DMS153 (cell line): ENCODE results near the gene C10orf143.

Experiments used
- DNase-seq: peaks from one replicate; lab custom pipeline; 2025; lab: John Stamatoyannopoulos, UW

C10orf143 gene

DNA sequence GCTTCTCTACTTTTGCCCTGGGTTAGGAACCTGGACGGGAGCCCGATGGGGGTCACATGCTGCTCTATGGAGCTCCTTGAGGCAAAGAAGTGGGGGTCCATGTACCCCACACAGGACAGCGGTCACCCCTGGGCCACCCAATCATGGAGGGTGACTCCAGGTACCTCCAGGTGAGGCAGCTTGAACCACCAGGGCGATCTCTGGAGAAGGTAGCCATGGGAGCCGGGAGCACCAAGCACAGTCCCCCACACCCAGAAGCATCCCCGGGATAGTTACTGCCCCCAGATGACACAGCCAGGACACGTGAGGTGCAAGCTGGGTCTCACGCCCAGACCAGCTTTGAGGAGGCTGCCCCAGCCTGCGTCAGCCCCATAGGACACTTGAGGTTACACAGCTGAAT is 58.4 kb downstream of the C10orf143 start:
- no peak for DNase-seq

DNA sequence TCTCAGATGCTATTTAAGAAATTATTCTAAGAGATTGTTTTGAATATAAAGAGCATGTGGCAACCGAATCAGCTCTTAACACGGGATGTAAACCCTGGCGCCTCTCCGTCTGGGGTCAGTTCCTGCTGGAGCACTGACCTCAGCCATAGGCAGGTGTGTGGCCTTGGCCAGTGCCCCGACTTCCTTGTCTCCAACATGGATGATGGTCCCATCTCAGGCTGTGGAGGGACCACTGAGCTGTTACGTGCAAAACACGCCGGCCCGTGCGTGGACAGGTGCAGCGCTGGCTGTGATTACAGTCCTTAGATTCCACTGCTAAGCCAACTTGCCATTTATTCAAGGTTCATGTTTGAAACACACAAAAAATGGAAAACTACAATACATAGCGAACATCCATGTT is 59.9 kb downstream of the C10orf143 start:
- no peak for DNase-seq

GRCh38 chr10:130049987-130050386 is 60.6 kb downstream of the C10orf143 start:
- no peak for DNase-seq

- no peak for DNase-seq
These were observed 61.4 kb downstream of the C10orf143 start for GRCh38 chr10:130049244-130049643.

DNA sequence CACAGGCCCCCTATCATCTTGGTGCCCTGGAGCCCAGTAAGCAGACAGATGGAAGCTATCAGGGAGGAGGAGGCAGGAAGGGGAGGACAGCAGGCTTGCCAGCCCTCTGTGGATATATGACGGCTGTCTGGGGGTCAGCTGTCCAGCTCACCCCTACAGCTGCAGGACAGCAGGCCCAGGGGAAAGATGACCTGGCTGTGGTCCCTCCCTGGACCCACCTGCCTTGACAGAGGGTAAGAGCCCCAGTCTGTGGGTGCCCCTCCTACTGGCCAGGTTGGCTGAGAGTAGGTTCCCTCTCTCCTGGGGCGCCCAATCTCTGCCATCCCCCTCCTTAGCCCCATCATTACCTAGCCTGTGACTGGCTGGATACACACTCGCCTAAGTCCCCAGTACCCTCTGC is 62.5 kb downstream of the C10orf143 start:
- no peak for DNase-seq

GRCh38 chr10:130047336-130047735 is 63.3 kb downstream of the C10orf143 start:
- no peak for DNase-seq

DNA sequence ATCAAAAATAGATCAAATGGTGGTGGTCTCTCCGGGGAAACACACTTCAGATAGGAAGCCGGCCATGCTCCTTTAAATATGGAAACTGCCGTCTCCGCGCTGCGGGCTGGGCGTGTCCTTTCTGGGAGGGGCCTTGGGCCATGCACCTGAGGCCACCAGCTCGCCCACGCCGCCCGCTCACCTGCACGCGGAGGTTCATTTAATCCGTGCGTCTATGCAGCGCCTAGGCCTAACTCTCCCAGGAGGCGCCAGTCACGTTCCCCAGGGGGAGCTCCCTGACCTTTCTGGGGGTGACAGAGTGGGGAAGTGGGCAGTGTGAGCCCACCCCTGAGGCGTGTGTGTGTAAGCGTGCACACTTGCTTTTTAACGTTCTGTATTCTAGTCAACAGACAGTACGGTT is 64.0 kb downstream of the C10orf143 start:
- DNase-seq: no peak

DNA sequence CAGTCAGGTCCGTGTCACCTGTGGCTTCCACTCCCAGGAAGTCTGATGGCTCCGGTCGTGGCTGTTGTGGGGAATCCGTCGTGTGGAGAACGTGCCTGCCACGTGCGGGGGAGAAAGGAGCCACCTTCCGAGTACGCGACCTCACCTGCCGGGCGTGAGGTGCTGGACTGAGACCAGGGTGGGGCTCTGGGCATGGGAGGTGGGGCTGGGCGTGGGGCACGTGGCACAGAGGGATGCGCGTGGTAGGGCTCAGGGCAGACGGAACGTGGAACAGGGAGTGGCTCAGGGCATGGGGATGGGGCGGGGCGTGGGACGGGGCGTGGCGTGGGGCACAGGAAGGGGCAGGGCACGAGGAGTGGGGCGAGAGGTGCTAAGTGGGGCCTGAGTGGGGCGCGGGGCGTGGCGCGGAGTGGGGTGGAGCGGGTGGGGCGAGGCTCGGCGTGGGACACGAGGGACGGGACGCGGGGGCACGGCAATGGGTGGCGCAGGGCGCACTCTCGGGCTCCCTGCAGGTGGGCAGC is 64.8 kb downstream of the C10orf143 start:
- no peak for DNase-seq

DNA sequence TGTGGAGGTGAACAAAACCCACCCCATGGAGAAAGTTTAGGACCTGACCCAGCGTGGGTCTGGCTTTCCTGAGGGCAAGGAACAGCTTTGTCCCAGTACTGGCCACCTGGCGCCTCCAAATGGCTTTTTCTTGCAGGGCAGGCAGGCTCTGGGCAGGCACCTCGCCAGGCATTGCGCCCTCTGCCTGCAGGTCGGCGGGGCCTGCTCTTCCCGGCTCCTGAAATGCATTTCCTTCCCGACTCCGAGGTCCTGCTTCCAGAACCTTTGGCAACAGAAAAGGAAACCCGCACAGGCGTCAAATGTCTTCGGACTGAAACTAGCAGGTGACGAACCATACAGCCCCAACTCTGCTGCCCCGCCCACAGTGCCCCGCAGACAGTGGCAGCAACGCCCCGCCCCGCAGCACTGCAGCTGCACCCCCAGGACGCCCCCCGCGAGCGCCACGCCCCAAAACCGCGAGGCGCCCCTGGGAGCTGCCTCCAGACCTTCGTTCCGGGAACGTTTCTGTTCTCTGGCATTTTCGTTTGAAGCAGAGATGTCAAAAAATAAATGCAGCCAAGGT is 65.5 kb downstream of the C10orf143 start:
- no peak for DNase-seq

GRCh38 chr10:130044067-130045061 is 66.3 kb downstream of the C10orf143 start:
- DNase-seq: no peak

- DNase-seq: no peak
These were observed 67.1 kb downstream of the C10orf143 start for GRCh38 chr10:130043491-130043890.

- no peak for DNase-seq
These were observed 68.2 kb downstream of the C10orf143 start for GRCh38 chr10:130042381-130042780.

- no peak for DNase-seq
These were observed 68.9 kb downstream of the C10orf143 start for GRCh38 chr10:130041451-130042371.

DNA sequence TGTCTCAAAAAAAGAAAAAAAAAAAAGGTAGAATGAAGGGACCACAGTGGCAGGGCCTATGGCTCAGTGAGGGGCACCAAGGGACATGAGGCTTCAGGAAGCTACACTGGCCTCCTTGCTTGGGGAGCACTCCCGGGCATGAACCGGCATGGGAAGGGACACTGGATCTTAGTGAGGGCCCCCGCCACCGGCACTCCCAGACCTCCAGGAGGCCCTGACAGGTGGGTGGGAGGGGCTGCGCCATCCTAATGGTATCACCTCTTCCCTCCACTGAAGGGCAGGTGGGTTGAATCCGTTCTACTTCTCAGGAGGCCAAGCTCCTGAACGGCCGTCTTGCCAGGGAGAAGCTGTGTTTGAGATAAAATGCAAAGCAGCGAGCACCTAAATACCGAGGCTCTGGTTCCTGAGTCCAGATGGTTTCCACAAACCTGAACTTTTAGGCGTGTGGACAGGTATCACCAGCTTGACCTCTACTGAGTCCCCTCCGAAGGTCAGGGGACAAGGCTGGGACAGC is 69.8 kb downstream of the C10orf143 start:
- no peak for DNase-seq

DNA sequence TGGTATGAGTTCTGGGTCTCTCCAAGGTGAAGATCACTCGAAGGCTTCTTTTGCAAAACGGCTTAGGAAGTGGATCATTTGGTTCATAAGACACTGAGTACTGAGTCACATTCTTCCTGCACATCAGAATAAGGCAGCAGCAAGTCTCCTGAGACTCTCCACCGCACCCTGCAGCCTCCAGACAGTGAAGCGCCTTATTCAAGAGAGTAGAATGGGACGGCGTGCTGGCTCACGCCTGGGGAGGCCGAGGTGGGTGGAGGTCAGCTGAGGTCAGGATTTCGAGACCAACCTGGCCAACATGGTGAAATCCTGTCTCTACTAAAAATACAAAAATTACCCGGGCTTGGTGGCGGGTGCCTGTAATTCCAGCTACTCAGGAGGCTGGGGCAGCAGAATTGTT is 70.3 kb downstream of the C10orf143 start:
- DNase-seq: no peak

DNA sequence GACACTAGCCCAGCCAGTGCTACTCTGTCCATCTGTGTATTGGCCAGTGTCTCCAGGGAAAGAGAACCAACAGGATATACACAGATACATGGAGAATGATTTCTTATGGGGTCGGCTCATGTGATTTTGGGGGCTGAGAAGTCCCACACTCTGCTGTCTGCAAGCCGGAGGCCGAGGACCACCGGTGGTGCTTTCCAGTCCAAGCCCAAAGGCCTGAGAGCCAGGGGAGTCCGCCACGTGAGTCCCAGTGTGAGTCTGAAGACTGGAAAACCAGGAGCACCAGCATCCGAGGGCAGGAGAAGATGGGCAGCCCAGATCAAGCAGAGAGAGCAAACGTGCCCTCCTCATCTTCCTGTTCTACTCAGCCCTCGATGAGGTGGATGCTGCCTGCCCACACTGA is 71.5 kb downstream of the C10orf143 start:
- DNase-seq: no peak

DNA sequence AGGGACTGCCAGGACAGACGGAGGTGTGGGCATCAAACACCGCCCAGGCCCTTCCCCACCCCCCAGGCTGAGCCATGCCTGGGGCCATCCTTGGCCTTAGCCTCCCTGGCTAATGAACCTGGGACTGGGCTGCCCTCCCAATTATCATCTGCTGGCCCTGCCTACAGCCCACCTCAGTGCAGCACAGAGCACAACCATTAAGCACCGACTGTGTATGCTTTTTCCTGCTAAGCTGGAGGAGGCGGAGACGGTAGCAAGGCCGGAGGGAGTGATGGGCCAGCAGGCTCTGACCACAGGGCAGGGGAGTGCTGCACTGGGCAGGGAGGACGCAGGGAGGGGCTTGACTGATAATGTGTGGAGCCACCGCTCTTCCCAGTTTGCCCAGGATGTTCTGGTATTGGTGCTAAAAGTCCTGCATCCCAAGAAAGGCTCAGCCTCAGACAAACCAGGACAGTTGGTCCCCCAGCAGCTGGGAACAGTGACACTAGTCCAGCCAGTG is 72.0 kb downstream of the C10orf143 start:
- no peak for DNase-seq

DNA sequence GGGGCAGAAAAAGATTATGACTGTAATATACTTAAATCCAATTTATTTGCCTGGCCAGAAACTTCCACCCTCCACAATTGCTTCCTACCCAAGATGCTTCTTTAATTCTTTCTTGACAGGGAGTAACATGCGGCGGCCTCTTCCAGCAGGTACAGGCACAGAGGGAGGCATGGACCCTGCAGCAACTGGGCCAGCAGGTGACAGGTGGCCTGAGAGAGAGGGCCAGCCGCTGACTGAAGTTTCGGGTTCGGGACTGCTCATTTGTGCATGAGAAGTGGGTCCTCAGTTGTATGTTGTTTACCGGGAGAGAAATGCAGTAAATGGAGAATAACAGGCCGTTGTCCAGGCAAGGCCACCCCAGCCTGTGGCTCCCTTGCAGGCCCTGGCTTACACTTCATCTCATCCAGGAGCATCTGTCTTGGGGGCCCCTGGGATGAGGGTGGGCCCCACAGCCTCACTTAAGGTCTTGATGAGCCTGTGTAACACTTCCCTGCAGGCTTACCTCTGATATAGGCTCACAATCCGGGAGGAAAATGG is 72.5 kb downstream of the C10orf143 start:
- no peak for DNase-seq

- no peak for DNase-seq
These were observed 73.4 kb downstream of the C10orf143 start for GRCh38 chr10:130037169-130037661.

- no peak for DNase-seq
These were observed 74.1 kb downstream of the C10orf143 start for GRCh38 chr10:130036296-130037065.
